Right atrium auricular region (tissue), 2 donors: Measurements from ENCODE around the gene BACH2. TPM values are rescaled to one million over a fixed set of nuclear protein-coding genes. Genes with fewer than 3 reads are reported as not detected.

ENCODE experiments used
- DNase-seq: peaks from one replicate; pipeline ENCODE4 v3.0.0-alpha.2; 2019; ENCODE audit warnings: low spot score
- H3K27ac ChIP-seq, 2 donors: fragments of 200-600 bp; sonication (generic); 1 replicate in 1 of 2; 2 replicates in 1 of 2; pipeline ENCODE4 v1.5.1; 2016 to 2019
- H3K27me3 ChIP-seq, 2 donors: fragments of 200-600 bp; sonication (generic); one replicate each; pipeline versions ENCODE4 v1.5.1 to v1.6.0; 2017 to 2019
- H3K36me3 ChIP-seq: fragments of 200-600 bp; sonication (generic); one replicate; pipeline ENCODE4 v1.5.1; 2016
- H3K4me1 ChIP-seq, 2 donors: fragments of 200-600 bp; sonication (generic); one replicate each; pipeline versions ENCODE4 v1.5.1 to v1.6.0; 2017 to 2019
- H3K4me3 ChIP-seq, 2 donors: fragments of 200-600 bp; sonication (generic); 1 replicate in 1 of 2; 2 replicates in 1 of 2; pipeline ENCODE4 v1.5.1; 2017 to 2019; ENCODE audit warnings: mild to moderate bottlenecking in 1 of 2, moderate library complexity in 1 of 2
- H3K9me3 ChIP-seq, 2 donors: fragments of 200-600 bp; sonication (generic); one replicate each; pipeline ENCODE4 v1.5.1; 2019
- CTCF ChIP-seq, 2 donors: fragments of 200-600 bp; sonication (generic); IDR thresholded peaks; one replicate each; pipeline ENCODE4 v1.5.1; 2019; ENCODE audit warnings: antibody characterized with exemption in 2 of 2
- total RNA-seq, 2 donors: library from RNA; depleted of rRNA; stranded (reverse); fragments of >200 nt; gene quantifications; one replicate each; pipeline ENCODE4 v1.1.0, GENCODE V29; 2016

Gene BACH2
- total RNA-seq, 2 donors from 2014 or later = 0.82 to 2.2 TPM

GRCh38 chr6:89959883-89960282, 336.8 kb downstream of the BACH2 start:
- Histone ChIP-seq H3K4me1 (no peaks in the 10 kb centered on the region), H3K27me3 (no peaks in the 10 kb centered on the region), H3K36me3 (no peaks in the 10 kb centered on the region), H3K4me3 (no peak overlapping the region), H3K9me3 (no peaks in the 10 kb centered on the region), H3K27ac (no peak overlapping the region)
- DNase-seq = no peak
- TF ChIP-seq CTCF (IDR thresholded peaks at IDR 0.05) = no peak

- H3K4me3 ChIP-seq = no peak overlapping the region
- no peak for DNase-seq
- TF ChIP-seq CTCF (IDR thresholded peaks at IDR 0.05) = no peak
- H3K36me3 ChIP-seq = no peaks in the 10 kb centered on the region
- peaks cover 0 to 6% of the 10 kb centered on the region in 2 donors for H3K4me1 ChIP-seq
- no peak overlapping the region for H3K27ac ChIP-seq
- H3K27me3 ChIP-seq = no peaks in the 10 kb centered on the region
- no peaks in the 10 kb centered on the region for H3K9me3 ChIP-seq
These were observed 340.5 kb downstream of the BACH2 start for GRCh38 chr6:89956182-89956581.

GRCh38 chr6:89955364-89955763, 341.3 kb downstream of the BACH2 start:
- peaks cover 0 to 6% of the 10 kb centered on the region in 2 donors for H3K4me1 ChIP-seq
- no peak for TF ChIP-seq CTCF (IDR thresholded peaks at IDR 0.05)
- peaks cover 5% of the 10 kb centered on the region for H3K36me3 ChIP-seq
- no peaks in the 10 kb centered on the region for H3K9me3 ChIP-seq
- H3K27me3 ChIP-seq = no peaks in the 10 kb centered on the region
- H3K4me3 ChIP-seq = no peak overlapping the region
- H3K27ac ChIP-seq = no peak overlapping the region
- no peak for DNase-seq

GRCh38 chr6:89954721-89955148, 341.9 kb downstream of the BACH2 start:
- TF ChIP-seq CTCF (IDR thresholded peaks at IDR 0.05) = no peak
- DNase-seq = no peak
- Histone ChIP-seq H3K27me3 (no peaks in the 10 kb centered on the region), H3K9me3 (no peaks in the 10 kb centered on the region), H3K27ac (no peak overlapping the region), H3K4me3 (no peak overlapping the region), H3K36me3 (peaks cover 6% of the 10 kb centered on the region), H3K4me1 (peaks cover 0 to 6% of the 10 kb centered on the region in 2 donors)

- Histone ChIP-seq H3K4me3 (no peak overlapping the region), H3K9me3 (no peaks in the 10 kb centered on the region), H3K27ac (no peak overlapping the region)
These were observed 344.0 kb downstream of the BACH2 start for GRCh38 chr6:89952686-89953085.

More at GRCh38 chr6:89952686-89953085, 344.0 kb downstream of the BACH2 start:
- Histone ChIP-seq H3K4me1 (peaks cover 0 to 6% of the 10 kb centered on the region in 2 donors), H3K27me3 (no peaks in the 10 kb centered on the region), H3K36me3 (peaks cover 6% of the 10 kb centered on the region)
- DNase-seq = no peak
- TF ChIP-seq CTCF (IDR thresholded peaks at IDR 0.05) = no peak
